Measurements from ENCODE around the gene MPPE1.

GRCh38 chr18:11872479-11873136 is 35.5 kb downstream of the MPPE1 start:
- TF ChIP-seq, protein P1, sequence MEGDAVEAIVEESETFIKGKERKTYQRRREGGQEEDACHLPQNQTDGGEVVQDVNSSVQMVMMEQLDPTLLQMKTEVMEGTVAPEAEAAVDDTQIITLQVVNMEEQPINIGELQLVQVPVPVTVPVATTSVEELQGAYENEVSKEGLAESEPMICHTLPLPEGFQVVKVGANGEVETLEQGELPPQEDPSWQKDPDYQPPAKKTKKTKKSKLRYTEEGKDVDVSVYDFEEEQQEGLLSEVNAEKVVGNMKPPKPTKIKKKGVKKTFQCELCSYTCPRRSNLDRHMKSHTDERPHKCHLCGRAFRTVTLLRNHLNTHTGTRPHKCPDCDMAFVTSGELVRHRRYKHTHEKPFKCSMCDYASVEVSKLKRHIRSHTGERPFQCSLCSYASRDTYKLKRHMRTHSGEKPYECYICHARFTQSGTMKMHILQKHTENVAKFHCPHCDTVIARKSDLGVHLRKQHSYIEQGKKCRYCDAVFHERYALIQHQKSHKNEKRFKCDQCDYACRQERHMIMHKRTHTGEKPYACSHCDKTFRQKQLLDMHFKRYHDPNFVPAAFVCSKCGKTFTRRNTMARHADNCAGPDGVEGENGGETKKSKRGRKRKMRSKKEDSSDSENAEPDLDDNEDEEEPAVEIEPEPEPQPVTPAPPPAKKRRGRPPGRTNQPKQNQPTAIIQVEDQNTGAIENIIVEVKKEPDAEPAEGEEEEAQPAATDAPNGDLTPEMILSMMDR (conservative IDR thresholded peaks at IDR 0.05; ENCODE audit: low read depth, low read length) = peak; percentile 27
- TF ChIP-seq NFE2L2 (IDR thresholded peaks at IDR 0.05; ENCODE audit: low read depth, low read length) (no peak), POLR2A (IDR thresholded peaks at IDR 0.05; ENCODE audit: low read depth, low read length) (no peak), BHLHE40 (IDR thresholded peaks at IDR 0.05; ENCODE audit: low read depth, low read length) (no peak), CHD1 (IDR thresholded peaks at IDR 0.05; ENCODE audit: low read depth, low read length) (no peak), USF2 (IDR thresholded peaks at IDR 0.05; ENCODE audit: low read depth, low read length) (no peak)

Data from IMR-90 (cell line).